PC-9 (cell line): ENCODE data around the gene CALB2. TPM values are rescaled to one million over a fixed set of nuclear protein-coding genes. Genes with fewer than 3 reads are reported as not detected.

Experiments
- BruUV-seq: library from RNA; stranded (reverse); fragments of 400-500 nt; replicated peaks from 2 replicates; lab custom pipeline; 2021; lab: Mats Ljungman, UMichigan
- CTCF ChIA-PET: fragments of 300-600 bp; sonication (Branson Sonifier 250); formaldehyde crosslinking; loops from one replicate; lab custom pipeline; 2022; ENCODE audit warnings: antibody characterized with exemption; lab: Charles Lee
- POLR2A ChIA-PET: fragments of 300-600 bp; sonication (Branson Sonifier 250); formaldehyde crosslinking; loops from one replicate; lab custom pipeline; 2022; ENCODE audit warnings: antibody characterized with exemption; ENCODE audit not compliant: unreplicated experiment; lab: Charles Lee
- DNase-seq, 2 experiments: peaks; one replicate each; pipeline versions ENCODE4 v3.0.0 to v3.0.0-alpha.2; 2015 to 2022; ENCODE audit warnings: mixed read lengths in 1 of 2
- H2AFZ ChIP-seq: fragments of 200-600 bp; sonication (generic); 2 replicates; pipeline ENCODE4 v1.8.1; 2017; ENCODE audit warnings: antibody characterized with exemption
- H3F3A ChIP-seq: fragments of 200-600 bp; sonication (generic); 2 replicates; pipeline ENCODE4 v1.8.1; 2017; ENCODE audit warnings: antibody characterized with exemption, mild to moderate bottlenecking, low read depth; ENCODE audit not compliant: insufficient read depth
- H3K27ac ChIP-seq: fragments of 200-600 bp; sonication (generic); 2 replicates; pipeline ENCODE4 v1.6.1; 2016; ENCODE audit warnings: mixed run types
- H3K27me3 ChIP-seq: fragments of 200-600 bp; sonication (generic); 2 replicates; pipeline ENCODE4 v1.6.1; 2016; ENCODE audit warnings: low read depth, mixed run types; ENCODE audit not compliant: insufficient read depth
- H3K36me3 ChIP-seq: fragments of 200-600 bp; sonication (generic); 2 replicates; pipeline ENCODE4 v1.6.1; 2016; ENCODE audit warnings: low read depth, mixed run types
- H3K4me1 ChIP-seq: fragments of 200-600 bp; sonication (generic); replicated peaks from 2 replicates; pipeline ENCODE4 v1.6.1; 2016; ENCODE audit warnings: mixed run types; ENCODE audit not compliant: insufficient read depth
- H3K4me2 ChIP-seq: fragments of 200-600 bp; sonication (generic); 2 replicates; pipeline ENCODE4 v1.6.1; 2017; ENCODE audit warnings: mixed run types
- H3K4me3 ChIP-seq: fragments of 200-600 bp; sonication (generic); 2 replicates; pipeline ENCODE4 v1.6.1; 2016; ENCODE audit warnings: mixed run types
- H3K79me2 ChIP-seq: fragments of 200-600 bp; sonication (generic); 2 replicates; pipeline ENCODE4 v1.6.1; 2017; ENCODE audit warnings: low read depth, mixed run types
- H3K9me2 ChIP-seq: fragments of 200-600 bp; sonication (generic); 2 replicates; pipeline ENCODE4 v1.8.1; 2017; ENCODE audit warnings: mild to moderate bottlenecking; ENCODE audit not compliant: insufficient read depth
- H3K9me3 ChIP-seq: fragments of 200-600 bp; sonication (generic); 2 replicates; pipeline ENCODE4 v1.8.1; 2016; ENCODE audit warnings: low read depth; ENCODE audit not compliant: insufficient read depth
- H4K20me1 ChIP-seq: fragments of 200-600 bp; sonication (generic); 2 replicates; pipeline ENCODE4 v1.8.1; 2017; ENCODE audit not compliant: insufficient read depth
- CTCF ChIP-seq: fragments of 200-600 bp; sonication (generic); conservative IDR thresholded peaks from 2 replicates; pipeline ENCODE4 v1.6.1; 2017; ENCODE audit warnings: mixed run types, antibody characterized with exemption, mild to moderate bottlenecking, moderate library complexity
- EZH2 ChIP-seq: fragments of 200-600 bp; sonication (generic); IDR thresholded peaks from 2 replicates; pipeline ENCODE4 v1.8.0; 2017; ENCODE audit warnings: antibody characterized with exemption, low read depth
- intact Hi-C: fragments of 100-400 bp; cut with micrococcal nuclease; formaldehyde crosslinking; loops from one replicate; pipeline ENCODE4 v1.10.0; 2022; ENCODE audit not compliant: unreplicated experiment
- total RNA-seq: library from RNA; stranded (reverse); gene quantifications from 2 replicates; pipeline ENCODE4 v1.2.3, GENCODE V29; 2021

CALB2 gene
- total RNA-seq, 1 experiment from 2014 or later: 135 TPM

- H3K4me1 ChIP-seq: no peaks in the 10 kb centered on the region
- peaks cover 24% of the 10 kb centered on the region for H3K27me3 ChIP-seq
- H3K9me3 ChIP-seq: 0 out of 2 replicates have a peak, but pooled peaks cover 4% of the 10 kb centered on the region
- H3F3A ChIP-seq: no peaks in the 10 kb centered on the region; the same call in 1 of the 2 replicates
- H3K4me2 ChIP-seq: peak overlapping the region; percentile 28
- no peak overlapping the region for H2AFZ ChIP-seq
- H3K4me3 ChIP-seq: no peak overlapping the region
- no peaks in the 10 kb centered on the region for H3K79me2 ChIP-seq
- H3K36me3 ChIP-seq: no peaks in the 10 kb centered on the region
- no peak for TF ChIP-seq EZH2
- TF ChIP-seq CTCF: no peak
- no peaks in the 10 kb centered on the region for H3K9me2 ChIP-seq
- ChIA-PET CTCF (no interaction called here), POLR2A (no interaction called here)
- no TSS peak for BruUV-seq
- H3K27ac ChIP-seq: no peak overlapping the region
- intact Hi-C loops: no loop called here
- H4K20me1 ChIP-seq: no peaks in the 10 kb centered on the region
- DNase-seq: no peak
Measured at GRCh38 chr16:71426880-71427615, 68.5 kb downstream of the CALB2 start.

GRCh38 chr16:71428385-71428784 is 69.9 kb downstream of the CALB2 start:
- BruUV-seq: no TSS peak

GRCh38 chr16:71428883-71429282 is 70.4 kb downstream of the CALB2 start:
- Histone ChIP-seq H3K79me2 (no peaks in the 10 kb centered on the region), H3K4me2 (no peak overlapping the region), H3K4me1 (no peaks in the 10 kb centered on the region), H3F3A (no peaks in the 10 kb centered on the region; the same call in 1 of the 2 replicates), H2AFZ (no peak overlapping the region), H3K4me3 (no peak overlapping the region), H4K20me1 (no peaks in the 10 kb centered on the region), H3K9me2 (no peaks in the 10 kb centered on the region), H3K27ac (no peak overlapping the region), H3K9me3 (0 out of 2 replicates have a peak, but pooled peaks cover 4% of the 10 kb centered on the region), H3K36me3 (no peaks in the 10 kb centered on the region), H3K27me3 (peaks cover 29% of the 10 kb centered on the region)
- BruUV-seq: no TSS peak
- TF ChIP-seq EZH2 (no peak), CTCF (no peak)
- CTCF ChIA-PET: no interaction called here
- intact Hi-C loops: no loop called here
- POLR2A ChIA-PET: no interaction called here
- no peak for DNase-seq

More at GRCh38 chr16:71428385-71428784, 69.9 kb downstream of the CALB2 start:
- POLR2A ChIA-PET: no interaction called here
- CTCF ChIA-PET: no interaction called here
- Histone ChIP-seq H3K4me2 (no peak overlapping the region), H3K9me2 (no peaks in the 10 kb centered on the region), H3K9me3 (0 out of 2 replicates have a peak, but pooled peaks cover 4% of the 10 kb centered on the region), H3K4me3 (no peak overlapping the region), H3K4me1 (no peaks in the 10 kb centered on the region), H4K20me1 (no peaks in the 10 kb centered on the region), H3K36me3 (no peaks in the 10 kb centered on the region), H2AFZ (no peak overlapping the region), H3K79me2 (no peaks in the 10 kb centered on the region), H3K27me3 (peaks cover 33% of the 10 kb centered on the region), H3K27ac (no peak overlapping the region), H3F3A (no peaks in the 10 kb centered on the region; the same call in 1 of the 2 replicates)
- TF ChIP-seq EZH2 (no peak), CTCF (no peak)
- intact Hi-C loops: no loop called here
- no peak for DNase-seq
